A673 (cell line): ENCODE data around the gene CXCL8.

ENCODE experiments used
- CTCF ChIP-seq: fragments of 300-800, 200-600 bp; sonication (generic); conservative IDR thresholded peaks from 2 replicates; pipeline ENCODE4 v1.5.1; 2017; ENCODE audit warnings: low read depth, mild to moderate bottlenecking, antibody characterized with exemption, low read length, moderate library complexity, mixed read lengths
- EZH2 ChIP-seq: fragments of 200-600 bp; sonication (generic); IDR thresholded peaks from 2 replicates; pipeline ENCODE4 v1.6.1; 2017; ENCODE audit warnings: borderline replicate concordance, low read depth, mild to moderate bottlenecking, mixed read lengths, antibody characterized with exemption, low read length; ENCODE audit not compliant: poor library complexity, severe bottlenecking

- TF ChIP-seq CTCF (no peak), EZH2 (no peak)
Observed at GRCh38 chr4:73727685-73728084, 12.7 kb upstream of the CXCL8 start.
